ENCODE measurements around the gene SND1.

SND1 gene

GRCh38 chr7:128014811-128015210 is 362.8 kb downstream of the SND1 start:
- no peaks in the 10 kb centered on the region for H3K9me3 ChIP-seq (ENCODE audit: low read length)
- H3K27me3 ChIP-seq (ENCODE audit: insufficient read depth, low read length) = no peaks in the 10 kb centered on the region
- no peaks in the 10 kb centered on the region for H3F3A ChIP-seq (ENCODE audit: insufficient read depth, low read length)
- H3K4me1 ChIP-seq (ENCODE audit: insufficient read depth, low read length, severe bottlenecking) = no peaks in the 10 kb centered on the region
- H3K4me2 ChIP-seq (ENCODE audit: low read length) = no peak overlapping the region
- no peak overlapping the region for H3K9ac ChIP-seq (ENCODE audit: low read length)
- no peaks in the 10 kb centered on the region for H3K9me2 ChIP-seq (ENCODE audit: low read depth, low read length)
- H3K79me2 ChIP-seq (ENCODE audit: insufficient read depth, low read length) = no peaks in the 10 kb centered on the region
- H4K20me1 ChIP-seq (ENCODE audit: insufficient read depth, low read length) = no peaks in the 10 kb centered on the region
- no peak overlapping the region for H2AFZ ChIP-seq (ENCODE audit: low read length)
- H3K27ac ChIP-seq (ENCODE audit: low read depth, low read length, poor library complexity, severe bottlenecking) = no peak overlapping the region
- peaks cover 13% of the 10 kb centered on the region; the same call in 1 of the 2 replicates for H3K36me3 ChIP-seq (ENCODE audit: insufficient read depth, low read length)
- H3K4me3 ChIP-seq (ENCODE audit: low read depth, low read length, poor library complexity, severe bottlenecking) = no peak overlapping the region
- TF ChIP-seq EZH2 (IDR thresholded peaks at IDR 0.05; ENCODE audit: borderline replicate concordance, low read length) (no peak), CTCF (IDR thresholded peaks at IDR 0.05; ENCODE audit: low read length) (no peak)

GRCh38 chr7:128017460-128017859 is 365.5 kb downstream of the SND1 start:
- H3F3A ChIP-seq (ENCODE audit: insufficient read depth, low read length) = no peaks in the 10 kb centered on the region
- H3K79me2 ChIP-seq (ENCODE audit: insufficient read depth, low read length) = no peaks in the 10 kb centered on the region
- TF ChIP-seq CTCF (IDR thresholded peaks at IDR 0.05; ENCODE audit: low read length) (no peak), EZH2 (IDR thresholded peaks at IDR 0.05; ENCODE audit: borderline replicate concordance, low read length) (no peak)
- no peaks in the 10 kb centered on the region for H3K9me3 ChIP-seq (ENCODE audit: low read length)
- H4K20me1 ChIP-seq (ENCODE audit: insufficient read depth, low read length) = no peaks in the 10 kb centered on the region
- no peaks in the 10 kb centered on the region for H3K4me1 ChIP-seq (ENCODE audit: insufficient read depth, low read length, severe bottlenecking)
- H3K4me2 ChIP-seq (ENCODE audit: low read length) = no peak overlapping the region
- H3K27me3 ChIP-seq (ENCODE audit: insufficient read depth, low read length) = no peaks in the 10 kb centered on the region
- H3K27ac ChIP-seq (ENCODE audit: low read depth, low read length, poor library complexity, severe bottlenecking) = no peak overlapping the region
- no peaks in the 10 kb centered on the region for H3K9me2 ChIP-seq (ENCODE audit: low read depth, low read length)
- peaks cover 22% of the 10 kb centered on the region; the same call in 1 of the 2 replicates for H3K36me3 ChIP-seq (ENCODE audit: insufficient read depth, low read length)
- H3K9ac ChIP-seq (ENCODE audit: low read length) = no peak overlapping the region
- no peak overlapping the region for H3K4me3 ChIP-seq (ENCODE audit: low read depth, low read length, poor library complexity, severe bottlenecking)
- no peak overlapping the region for H2AFZ ChIP-seq (ENCODE audit: low read length)

GRCh38 chr7:128017862-128018845 is 366.2 kb downstream of the SND1 start:
- TF ChIP-seq EZH2 (IDR thresholded peaks at IDR 0.05; ENCODE audit: borderline replicate concordance, low read length) (no peak), CTCF (IDR thresholded peaks at IDR 0.05; ENCODE audit: low read length) (no peak)
- Histone ChIP-seq H3F3A (ENCODE audit: insufficient read depth, low read length) (no peaks in the 10 kb centered on the region), H3K36me3 (ENCODE audit: insufficient read depth, low read length) (peaks cover 21% of the 10 kb centered on the region; the same call in 1 of the 2 replicates), H2AFZ (ENCODE audit: low read length) (no peak overlapping the region), H3K4me1 (ENCODE audit: insufficient read depth, low read length, severe bottlenecking) (no peaks in the 10 kb centered on the region), H4K20me1 (ENCODE audit: insufficient read depth, low read length) (no peaks in the 10 kb centered on the region), H3K9me3 (ENCODE audit: low read length) (no peaks in the 10 kb centered on the region), H3K9ac (ENCODE audit: low read length) (no peak overlapping the region), H3K27ac (ENCODE audit: low read depth, low read length, poor library complexity, severe bottlenecking) (no peak overlapping the region), H3K4me2 (ENCODE audit: low read length) (no peak overlapping the region), H3K4me3 (ENCODE audit: low read depth, low read length, poor library complexity, severe bottlenecking) (no peak overlapping the region), H3K9me2 (ENCODE audit: low read depth, low read length) (no peaks in the 10 kb centered on the region), H3K79me2 (ENCODE audit: insufficient read depth, low read length) (no peaks in the 10 kb centered on the region), H3K27me3 (ENCODE audit: insufficient read depth, low read length) (no peaks in the 10 kb centered on the region)

Measured in OCI-LY1 (cell line).